ENCODE results near the gene ABHD16B. TPM values are rescaled to one million over a fixed set of nuclear protein-coding genes. Genes with fewer than 3 reads are reported as not detected.

Gene ABHD16B
- total RNA-seq, result not detected
- long read RNA-seq, result 0 reads

DNA sequence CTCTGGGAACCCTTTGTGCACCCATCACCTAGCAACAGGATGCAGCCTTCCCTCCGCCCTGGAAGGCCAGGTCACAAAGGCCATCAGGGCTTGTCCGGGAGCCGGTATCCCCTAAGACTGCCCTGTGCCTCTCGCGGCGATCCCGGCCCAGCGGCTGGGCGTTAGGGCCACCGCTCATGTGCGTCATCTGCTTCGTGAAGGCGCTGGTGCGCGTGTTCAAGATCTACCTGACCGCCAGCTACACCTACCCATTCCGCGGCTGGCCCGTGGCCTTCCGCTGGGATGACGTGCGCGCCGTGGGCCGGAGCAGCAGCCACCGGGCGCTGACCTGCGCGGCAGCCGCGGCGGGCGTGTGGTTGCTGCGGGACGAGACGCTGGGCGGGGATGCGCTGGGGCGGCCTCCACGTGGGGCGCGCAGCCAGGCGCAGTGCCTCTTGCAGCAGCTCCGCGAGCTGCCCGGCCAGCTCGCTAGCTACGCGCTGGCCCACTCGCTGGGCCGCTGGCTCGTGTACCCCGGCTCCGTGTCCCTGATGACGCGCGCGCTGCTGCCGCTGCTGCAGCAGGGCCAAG lies at the start of gene ABHD16B:
TSS of gene ABHD16B (plus strand) at position 134 of the 570 bp plus-strand sequence. CDS start at position 177, 43 bp downstream.
- no peak within 1 kb of the TSS for H3K4me3 ChIP-seq
- TF ChIP-seq, protein P1, sequence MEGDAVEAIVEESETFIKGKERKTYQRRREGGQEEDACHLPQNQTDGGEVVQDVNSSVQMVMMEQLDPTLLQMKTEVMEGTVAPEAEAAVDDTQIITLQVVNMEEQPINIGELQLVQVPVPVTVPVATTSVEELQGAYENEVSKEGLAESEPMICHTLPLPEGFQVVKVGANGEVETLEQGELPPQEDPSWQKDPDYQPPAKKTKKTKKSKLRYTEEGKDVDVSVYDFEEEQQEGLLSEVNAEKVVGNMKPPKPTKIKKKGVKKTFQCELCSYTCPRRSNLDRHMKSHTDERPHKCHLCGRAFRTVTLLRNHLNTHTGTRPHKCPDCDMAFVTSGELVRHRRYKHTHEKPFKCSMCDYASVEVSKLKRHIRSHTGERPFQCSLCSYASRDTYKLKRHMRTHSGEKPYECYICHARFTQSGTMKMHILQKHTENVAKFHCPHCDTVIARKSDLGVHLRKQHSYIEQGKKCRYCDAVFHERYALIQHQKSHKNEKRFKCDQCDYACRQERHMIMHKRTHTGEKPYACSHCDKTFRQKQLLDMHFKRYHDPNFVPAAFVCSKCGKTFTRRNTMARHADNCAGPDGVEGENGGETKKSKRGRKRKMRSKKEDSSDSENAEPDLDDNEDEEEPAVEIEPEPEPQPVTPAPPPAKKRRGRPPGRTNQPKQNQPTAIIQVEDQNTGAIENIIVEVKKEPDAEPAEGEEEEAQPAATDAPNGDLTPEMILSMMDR (IDR thresholded peaks at IDR 0.05), result no peak
- intact Hi-C loops (cut with DNase I), result loop anchor here (5.0 kb wide), 1 partner anchor 79 kb away; no protein-coding TSS in a partner anchor
- no peak for DNase-seq
- H3K27ac ChIP-seq, result no peak within 1 kb of the TSS
- H3K4me1 ChIP-seq, result peaks cover 44% of the 10 kb centered on the region
- no peaks in the 10 kb centered on the region for H3K27me3 ChIP-seq
- no peak for ATAC-seq
- H3K36me3 ChIP-seq, result peaks cover 8% of the 10 kb centered on the region
- H3K9me3 ChIP-seq, result no peaks in the 10 kb centered on the region

DNA sequence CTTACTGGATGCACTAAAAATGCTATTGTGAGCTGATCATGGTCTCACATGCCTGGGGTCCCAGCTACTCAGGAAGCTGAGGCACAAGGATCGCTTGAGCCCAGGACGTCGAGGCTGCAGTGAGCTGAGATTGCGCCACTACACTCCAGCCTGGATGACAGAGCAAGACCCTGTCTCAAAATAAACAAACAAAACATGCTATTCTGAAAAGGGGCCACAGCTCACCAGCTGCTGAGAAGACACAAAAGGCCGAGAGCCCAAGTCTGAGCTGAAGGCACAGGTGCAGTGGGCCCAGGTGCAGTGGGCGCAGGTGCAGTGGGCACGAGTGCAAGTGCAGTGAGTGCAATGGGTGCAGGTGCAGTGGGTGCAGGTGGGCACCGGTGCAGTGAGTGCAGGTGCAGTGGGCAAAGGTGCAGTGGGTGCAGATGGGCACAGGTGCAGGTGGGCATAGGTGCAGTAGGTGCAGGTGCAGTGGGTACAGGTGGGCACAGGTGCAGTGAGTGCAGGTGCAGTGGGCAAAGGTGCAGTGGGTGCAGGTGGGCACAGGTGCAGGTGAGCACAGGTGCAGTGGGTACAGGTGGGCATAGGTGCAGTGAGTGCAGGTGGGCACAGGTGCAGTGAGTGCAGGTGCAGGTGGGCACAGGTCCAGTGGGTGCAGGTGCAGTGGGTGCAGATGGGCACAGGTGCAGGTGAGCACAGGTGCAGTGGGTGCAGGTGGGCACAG lies 46.2 kb upstream of the ABHD16B start:
- ATAC-seq, result no peak
- H3K27ac ChIP-seq, result no peak overlapping the region
- no peaks in the 10 kb centered on the region for H3K36me3 ChIP-seq
- intact Hi-C loops (cut with DNase I), result no loop called here
- DNase-seq, result no peak
- H3K4me1 ChIP-seq, result no peaks in the 10 kb centered on the region
- no peak overlapping the region for H3K4me3 ChIP-seq
- H3K9me3 ChIP-seq, result no peaks in the 10 kb centered on the region
- H3K27me3 ChIP-seq, result no peaks in the 10 kb centered on the region
- TF ChIP-seq, protein P1 (IDR thresholded peaks at IDR 0.05), result no peak

DNA sequence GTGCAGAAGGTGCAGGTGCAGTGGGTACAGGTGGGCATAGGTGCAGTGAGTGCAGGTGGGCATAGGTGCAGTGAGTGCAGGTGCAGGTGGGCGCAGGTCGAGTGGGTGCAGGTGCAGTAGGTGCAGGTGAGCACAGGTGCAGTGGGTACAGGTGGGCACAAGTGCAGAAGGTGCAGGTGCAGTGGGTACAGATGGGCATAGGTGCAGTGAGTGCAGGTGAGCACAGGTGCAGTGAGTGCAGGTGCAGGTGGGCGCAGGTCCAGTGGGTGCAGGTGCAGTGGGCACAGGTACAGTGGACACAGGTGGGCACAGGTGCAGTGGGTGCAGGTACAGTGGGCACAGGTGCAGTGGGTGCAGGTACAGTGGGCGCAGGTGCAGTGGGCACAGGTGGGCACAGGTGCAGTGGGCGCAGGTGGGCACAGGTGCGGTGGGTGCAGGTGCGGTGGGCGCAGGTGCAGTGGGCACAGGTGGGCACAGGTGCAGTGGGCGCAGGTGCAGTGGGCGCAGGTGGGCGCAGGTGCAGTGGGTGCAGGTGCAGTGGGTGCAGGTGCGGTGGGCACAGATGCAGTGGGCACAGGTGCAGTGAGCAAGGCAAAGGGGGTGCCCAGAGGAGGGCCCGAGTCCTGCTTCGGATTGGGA lies 45.6 kb upstream of the ABHD16B start:
- no peaks in the 10 kb centered on the region for H3K27me3 ChIP-seq
- intact Hi-C loops (cut with DNase I), result no loop called here
- no peak overlapping the region for H3K27ac ChIP-seq
- H3K36me3 ChIP-seq, result no peaks in the 10 kb centered on the region
- H3K9me3 ChIP-seq, result no peaks in the 10 kb centered on the region
- ATAC-seq (no peak), DNase-seq (no peak)
- TF ChIP-seq, protein P1 (IDR thresholded peaks at IDR 0.05), result no peak
- no peak overlapping the region for H3K4me3 ChIP-seq
- no peaks in the 10 kb centered on the region for H3K4me1 ChIP-seq

DNA sequence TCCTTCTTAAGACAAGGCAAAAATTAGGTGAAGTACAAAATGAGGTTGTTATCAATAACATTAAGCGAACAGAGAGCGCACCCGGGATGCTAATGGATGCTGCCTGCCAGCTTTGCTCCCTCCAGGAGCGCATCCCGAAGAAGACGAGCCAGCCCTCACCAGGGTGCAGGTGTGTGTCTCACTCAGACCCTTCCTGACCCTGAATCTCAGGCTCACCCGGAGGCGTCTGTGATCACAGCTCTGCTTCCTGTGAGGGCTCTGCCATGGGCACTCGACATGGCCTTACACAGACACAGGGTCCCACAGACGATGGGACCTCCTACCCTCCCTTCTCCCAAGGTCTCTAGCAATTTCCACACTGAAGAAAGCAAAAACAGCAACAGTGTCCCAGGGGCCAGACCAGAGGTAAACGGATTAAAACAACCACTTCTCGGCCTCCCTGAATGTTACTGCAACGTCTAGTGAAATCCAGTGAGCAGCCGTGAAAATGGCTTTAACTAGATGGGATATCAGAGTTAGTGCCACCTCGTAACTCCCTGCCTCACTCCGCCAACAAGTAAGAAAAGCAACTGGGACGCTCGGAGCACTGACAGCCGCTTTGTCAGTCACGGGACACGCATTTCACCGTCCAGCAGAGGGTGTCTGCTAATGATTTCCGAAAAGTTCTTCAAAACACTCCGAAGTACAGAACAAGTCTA lies 41.9 kb upstream of the ABHD16B start:
- Histone ChIP-seq H3K36me3 (no peaks in the 10 kb centered on the region), H3K4me3 (no peak overlapping the region), H3K9me3 (no peaks in the 10 kb centered on the region), H3K4me1 (peaks cover 14% of the 10 kb centered on the region), H3K27me3 (no peaks in the 10 kb centered on the region), H3K27ac (no peak overlapping the region)
- intact Hi-C loops (cut with DNase I), result no loop called here
- TF ChIP-seq, protein P1 (IDR thresholded peaks at IDR 0.05), result peak; percentile 43
- no peak for DNase-seq
- no peak for ATAC-seq

DNA sequence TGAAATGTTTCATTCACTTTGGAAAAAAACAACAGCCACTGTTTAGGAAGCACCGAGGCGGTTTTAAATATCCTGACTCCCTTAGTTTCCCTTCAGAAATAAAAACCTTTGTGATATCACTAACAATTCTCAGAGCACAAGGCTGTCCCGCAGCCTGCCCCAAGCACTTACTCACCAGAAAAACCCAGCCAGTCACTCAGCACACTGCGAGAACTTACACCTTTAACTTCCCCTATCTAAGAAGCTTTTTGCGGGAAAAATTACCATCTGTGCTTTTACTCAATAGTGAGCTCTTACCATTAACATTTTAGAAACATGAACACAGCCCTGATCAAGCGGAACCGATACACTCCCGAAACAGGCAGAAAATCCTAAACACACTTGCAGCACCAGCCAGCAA lies 39.5 kb upstream of the ABHD16B start:
- Histone ChIP-seq H3K36me3 (no peaks in the 10 kb centered on the region), H3K9me3 (no peaks in the 10 kb centered on the region), H3K27me3 (no peaks in the 10 kb centered on the region), H3K27ac (no peak overlapping the region), H3K4me1 (peaks cover 14% of the 10 kb centered on the region), H3K4me3 (no peak overlapping the region)
- TF ChIP-seq, protein P1 (IDR thresholded peaks at IDR 0.05), result no peak
- no peak for DNase-seq
- intact Hi-C loops (cut with DNase I), result no loop called here
- no peak for ATAC-seq

Data from upper lobe of right lung (tissue), 1 donor.